HCT116 (cell line): ENCODE measurements around the gene C4orf17.

Experiments
- CTCF ChIP-seq, 3 experiments: fragments of 200-600 bp in 1 of 3; sonication (generic) in 1 of 3; IDR thresholded peaks in 2 of 3; conservative IDR thresholded peaks in 1 of 3; 2 replicates each; pipeline ENCODE4 v1.5.1; 2012 to 2017; ENCODE audit warnings: low read depth in 2 of 3, low read length in 2 of 3, antibody characterized with exemption in 1 of 3, borderline replicate concordance in 1 of 3, control low read depth in 1 of 3, mild to moderate bottlenecking in 1 of 3, mixed read lengths in 1 of 3, mixed run types in 1 of 3, moderate library complexity in 1 of 3; ENCODE audit not compliant: insufficient read depth in 1 of 3
- POLR2A ChIP-seq: IDR thresholded peaks from 2 replicates; pipeline ENCODE4 v1.7.0; 2011; ENCODE audit warnings: borderline replicate concordance; ENCODE audit not compliant: insufficient read depth, insufficient read length; ENCODE audit errors: extremely low read depth
- POLR2AphosphoS5 ChIP-seq: IDR thresholded peaks from 2 replicates; pipeline ENCODE4 v1.6.1; 2011; ENCODE audit warnings: mild to moderate bottlenecking, low read depth, low read length, moderate library complexity

GRCh38 chr4:99537674-99538073 is 26.9 kb downstream of the C4orf17 start:
- TF ChIP-seq CTCF (IDR thresholded peaks at IDR 0.05 in 2 of 3, conservative IDR thresholded peaks at IDR 0.05 in 1 of 3; ENCODE audit: borderline replicate concordance in 1 of 3, insufficient read depth in 1 of 3, low read depth in 2 of 3, low read length in 2 of 3) (no peak), POLR2A (no peak), POLR2AphosphoS5 (no peak)
